Testis (tissue), 3 donors: ENCODE data around the gene PGLYRP4. TPM values are rescaled to one million over a fixed set of nuclear protein-coding genes. Genes with fewer than 3 reads are reported as not detected.
A peak's percentile ranks its signal among the peaks of the same experiment; 100 is the strongest.

Source experiments
- DNase-seq: peaks from one replicate; pipeline ENCODE4 v3.0.0-alpha.2; 2019
- H3K27ac ChIP-seq, 2 donors: fragments of 200-600 bp; sonication (generic); one replicate each; pipeline ENCODE4 v1.5.1; 2019
- H3K27me3 ChIP-seq: fragments of 200-600 bp; sonication (generic); one replicate; pipeline ENCODE4 v1.5.1; 2019
- H3K36me3 ChIP-seq: fragments of 200-600 bp; sonication (generic); one replicate; pipeline ENCODE4 v1.5.1; 2017; ENCODE audit warnings: low read depth; ENCODE audit errors: missing control alignments
- H3K4me1 ChIP-seq: fragments of 200-600 bp; sonication (generic); one replicate; pipeline ENCODE4 v1.5.1; 2019
- H3K4me3 ChIP-seq, 2 donors: fragments of 200-600 bp; sonication (generic); one replicate each; pipeline ENCODE4 v1.5.1; 2017 to 2019
- H3K9me3 ChIP-seq: fragments of 200-600 bp; sonication (generic); one replicate; pipeline ENCODE4 v1.5.1; 2017
- POLR2A ChIP-seq: fragments of 450-650 bp; IDR thresholded peaks from one replicate; pipeline ENCODE4 v1.6.1; 2017; ENCODE audit warnings: antibody characterized with exemption, mild to moderate bottlenecking, moderate library complexity
- WGBS, 2 donors: methylation state at CpG; one replicate each; pipeline ENCODE4 v1.1.5; 2018; 5-methylcytosine and 5-hydroxymethylcytosine counted together
- intact Hi-C: fragments of 100-400 bp; cut with DNase I; formaldehyde crosslinking; loops from one replicate; pipeline ENCODE4 v1.15.1; 2023; ENCODE audit warnings: low total_unique reads
- polyA plus RNA-seq: library from polyadenylated mRNA; stranded (reverse); fragments of 350-450 nt; fragmentation: Illumina TruSeq; extraction: RNeasy Lipid Tissue Mini Kit (QIAGEN cat#74804); gene quantifications from one replicate; pipeline ENCODE4 v1.2.3, GENCODE V29; 2014; ENCODE audit warnings: low read depth, low replicate concordance; ENCODE audit not compliant: insufficient read depth
- total RNA-seq, 2 donors: library from RNA; depleted of rRNA; stranded (reverse); fragments of >200 nt; gene quantifications; one replicate each; pipeline ENCODE4 v1.2.3, GENCODE V29; 2016
- TF ChIP-seq, protein P1 (sequence below), 3 experiments: fragments of 450-650 bp in 2 of 3; fragments of 200-600 bp in 1 of 3; sonication (generic) in 1 of 3; IDR thresholded peaks; one replicate each; pipeline ENCODE4 v1.5.1; 2016 to 2019; ENCODE audit warnings: antibody characterized with exemption in 3 of 3, mild to moderate bottlenecking in 2 of 3, moderate library complexity in 1 of 3

The PGLYRP4 gene
- total and polyA plus RNA-seq, 3 donors from 2014 or later = 0.12 to 0.17 TPM; not detected in 1

DNA sequence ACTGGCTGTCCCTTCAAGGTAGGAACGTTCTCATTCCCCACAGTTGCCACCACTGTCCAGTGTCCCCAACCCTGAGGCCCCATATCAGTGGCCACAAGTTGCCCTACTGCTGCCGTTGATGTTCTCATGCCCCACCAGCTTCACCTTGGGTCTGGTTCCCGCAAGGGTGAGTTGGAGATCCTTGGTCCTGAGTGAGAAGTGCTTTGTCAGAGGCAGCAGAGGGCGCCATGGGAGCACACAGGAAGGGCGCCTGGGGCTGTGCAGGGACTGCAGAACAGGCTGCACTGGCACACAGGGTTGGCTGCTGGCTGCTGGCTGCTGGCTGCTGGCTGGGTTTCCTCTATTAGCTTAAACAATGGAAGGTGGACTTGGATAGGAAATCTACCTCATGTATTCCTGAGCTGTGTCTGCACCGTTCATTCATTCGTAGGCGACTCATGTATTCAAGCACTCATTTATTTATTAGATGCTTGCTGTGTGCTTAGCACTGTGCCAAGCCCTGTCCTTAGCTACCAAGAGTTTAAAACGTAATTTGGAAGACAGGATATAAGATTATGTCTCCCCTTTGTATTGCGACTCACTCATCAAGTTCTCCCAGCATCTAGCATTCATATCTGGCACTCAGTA, 6.9 kb upstream of the PGLYRP4 start:
- H3K9me3 ChIP-seq = no peaks in the 10 kb centered on the region
- intact Hi-C loops = loop anchor here (10.0 kb wide), 1 partner anchor 139 kb away; no protein-coding TSS in a partner anchor
- TF ChIP-seq POLR2A = no peak
- TF ChIP-seq, protein P1, sequence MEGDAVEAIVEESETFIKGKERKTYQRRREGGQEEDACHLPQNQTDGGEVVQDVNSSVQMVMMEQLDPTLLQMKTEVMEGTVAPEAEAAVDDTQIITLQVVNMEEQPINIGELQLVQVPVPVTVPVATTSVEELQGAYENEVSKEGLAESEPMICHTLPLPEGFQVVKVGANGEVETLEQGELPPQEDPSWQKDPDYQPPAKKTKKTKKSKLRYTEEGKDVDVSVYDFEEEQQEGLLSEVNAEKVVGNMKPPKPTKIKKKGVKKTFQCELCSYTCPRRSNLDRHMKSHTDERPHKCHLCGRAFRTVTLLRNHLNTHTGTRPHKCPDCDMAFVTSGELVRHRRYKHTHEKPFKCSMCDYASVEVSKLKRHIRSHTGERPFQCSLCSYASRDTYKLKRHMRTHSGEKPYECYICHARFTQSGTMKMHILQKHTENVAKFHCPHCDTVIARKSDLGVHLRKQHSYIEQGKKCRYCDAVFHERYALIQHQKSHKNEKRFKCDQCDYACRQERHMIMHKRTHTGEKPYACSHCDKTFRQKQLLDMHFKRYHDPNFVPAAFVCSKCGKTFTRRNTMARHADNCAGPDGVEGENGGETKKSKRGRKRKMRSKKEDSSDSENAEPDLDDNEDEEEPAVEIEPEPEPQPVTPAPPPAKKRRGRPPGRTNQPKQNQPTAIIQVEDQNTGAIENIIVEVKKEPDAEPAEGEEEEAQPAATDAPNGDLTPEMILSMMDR (IDR thresholded peaks at IDR 0.05) = peak in 1 of 3 experiments; percentile 13
- WGBS, 2 donors = 64 to 69% methylated on average over 10 of the region's 10 CpGs
- H3K27ac ChIP-seq = no peak overlapping the region
- no peaks in the 10 kb centered on the region for H3K27me3 ChIP-seq
- H3K4me3 ChIP-seq = no peak overlapping the region
- DNase-seq = peak; percentile 60
- no peaks in the 10 kb centered on the region for H3K36me3 ChIP-seq
- no peaks in the 10 kb centered on the region for H3K4me1 ChIP-seq

DNA sequence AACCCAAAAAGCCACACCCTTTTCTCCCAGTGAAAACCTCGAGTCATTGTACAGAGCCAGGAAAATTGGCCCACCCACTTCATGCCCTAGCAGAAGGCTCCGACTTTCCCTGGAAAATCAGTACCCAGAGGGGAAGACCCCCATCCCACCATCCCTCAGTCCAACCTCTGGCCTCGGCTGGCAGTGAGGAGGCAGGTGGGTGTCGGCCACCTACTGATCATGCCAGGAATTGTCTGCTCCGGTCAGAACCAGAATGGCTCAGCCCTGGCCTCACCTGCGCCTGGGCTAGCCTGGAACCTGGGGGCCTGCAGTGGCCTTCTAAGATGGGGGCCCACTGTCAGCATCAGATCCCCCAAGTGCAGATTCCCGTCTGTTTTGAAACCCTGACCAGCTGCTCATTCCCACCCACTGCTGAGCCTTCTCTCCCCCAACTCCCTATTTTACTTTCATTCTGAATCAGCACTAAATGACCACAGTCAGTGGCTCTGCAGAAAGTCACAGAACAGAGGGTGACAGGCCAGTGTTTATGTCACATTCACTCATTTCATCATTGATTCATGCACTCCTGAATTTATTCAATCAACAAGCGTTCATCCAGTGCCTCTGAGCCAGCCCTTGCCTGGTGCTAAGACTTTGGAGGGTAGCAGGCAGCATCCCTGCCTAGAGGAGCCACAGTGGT, 6.0 kb upstream of the PGLYRP4 start:
- Histone ChIP-seq H3K27me3 (no peaks in the 10 kb centered on the region), H3K4me3 (no peak overlapping the region), H3K4me1 (no peaks in the 10 kb centered on the region), H3K9me3 (no peaks in the 10 kb centered on the region), H3K27ac (no peak overlapping the region), H3K36me3 (no peaks in the 10 kb centered on the region)
- no peak for DNase-seq
- intact Hi-C loops = loop anchor here (10.0 kb wide), 1 partner anchor 140 kb away; no protein-coding TSS in a partner anchor
- WGBS, 2 donors = 83 to 87% methylated on average over 7 to 8 of the region's 8 CpGs
- TF ChIP-seq POLR2A = no peak
- TF ChIP-seq, protein P1 (IDR thresholded peaks at IDR 0.05) = no peak

DNA sequence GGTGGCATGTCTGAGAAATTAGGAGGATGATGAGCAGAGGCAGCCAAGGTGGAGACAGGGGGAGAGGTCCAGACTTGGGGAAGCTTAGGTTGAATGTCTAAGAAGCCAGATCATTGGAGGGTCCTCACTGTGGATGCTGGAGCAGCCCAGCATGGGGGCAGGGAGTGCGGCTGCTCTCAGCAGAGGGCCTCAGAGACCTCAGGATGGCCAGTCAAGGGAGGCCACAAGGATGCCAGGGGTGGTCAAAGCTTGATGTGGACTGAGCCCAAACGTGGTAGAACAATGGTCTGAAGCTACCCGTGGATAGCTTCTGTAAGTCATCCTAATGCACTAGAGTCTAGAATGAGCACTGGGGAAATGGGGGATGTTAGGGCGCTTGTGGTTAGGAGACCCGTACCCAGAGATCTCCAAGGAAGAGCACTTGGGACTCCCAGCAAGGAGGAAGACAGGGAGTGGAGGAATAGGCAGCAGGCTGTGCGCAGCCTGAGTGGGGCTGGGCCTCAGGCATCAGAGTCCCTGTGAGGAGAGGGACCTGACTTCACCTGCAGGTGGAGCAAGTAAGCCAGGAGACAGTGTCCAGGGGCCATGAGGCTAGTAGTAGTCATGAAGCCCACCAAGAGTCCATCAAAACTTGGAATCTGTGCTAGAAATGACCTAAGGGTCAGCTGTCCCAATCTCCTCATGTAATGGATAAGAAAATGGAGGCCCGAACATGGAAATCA, 4.7 kb upstream of the PGLYRP4 start:
- TF ChIP-seq POLR2A = no peak
- TF ChIP-seq, protein P1 (IDR thresholded peaks at IDR 0.05) = no peak
- Histone ChIP-seq H3K4me1 (no peaks in the 10 kb centered on the region), H3K27ac (no peak overlapping the region), H3K4me3 (no peak overlapping the region), H3K36me3 (no peaks in the 10 kb centered on the region), H3K9me3 (no peaks in the 10 kb centered on the region), H3K27me3 (no peaks in the 10 kb centered on the region)
- DNase-seq = peak; percentile 20
- WGBS, 2 donors = 73 to 79% methylated on average over 7 of the region's 7 CpGs
- intact Hi-C loops = loop anchor here (10.0 kb wide), 1 partner anchor 141 kb away; no protein-coding TSS in a partner anchor

DNA sequence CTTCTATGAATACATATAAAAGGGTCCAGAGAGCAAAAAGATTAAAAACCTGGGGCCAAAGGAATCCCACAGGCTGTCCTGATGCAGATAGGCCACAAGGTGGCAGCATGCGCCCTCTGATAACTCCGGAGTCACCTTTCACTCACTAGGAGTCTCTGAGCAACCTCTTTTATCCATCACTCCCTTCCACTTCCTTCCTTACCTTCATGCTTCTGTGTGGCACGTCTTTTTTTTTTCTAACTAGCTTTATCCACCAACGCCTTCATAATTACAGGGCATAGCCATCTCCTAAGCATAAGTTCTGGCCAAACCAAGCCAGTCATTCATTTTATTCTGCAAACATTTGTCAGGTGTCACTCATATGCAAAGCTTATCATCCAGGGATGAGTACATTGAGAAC, 3.9 kb upstream of the PGLYRP4 start:
- H3K27ac ChIP-seq = no peak overlapping the region
- H3K36me3 ChIP-seq = no peaks in the 10 kb centered on the region
- no peaks in the 10 kb centered on the region for H3K27me3 ChIP-seq
- DNase-seq = peak; percentile 81
- no peaks in the 10 kb centered on the region for H3K4me1 ChIP-seq
- intact Hi-C loops = loop anchor here (10.0 kb wide), 1 partner anchor 142 kb away; no protein-coding TSS in a partner anchor
- WGBS, 2 donors = 12% methylated on average over 4 of the region's 4 CpGs
- TF ChIP-seq POLR2A = no peak
- TF ChIP-seq, protein P1 (IDR thresholded peaks at IDR 0.05) = peak; percentile 61 to 91 (median 84)
- no peaks in the 10 kb centered on the region for H3K9me3 ChIP-seq
- H3K4me3 ChIP-seq = no peak overlapping the region
